ENCODE results near the gene ATP2C1. TPM values are rescaled to one million over a fixed set of nuclear protein-coding genes. Genes with fewer than 3 reads are reported as not detected.
"Not testable (repeated sequence)": the region's sequence is repeated elsewhere in the genome, so short reads cannot be mapped to it uniquely, and the experiment has no call there.

Gene ATP2C1
- total RNA-seq, 3 donors from 2014 or later, result 54.9 to 61.6 (median 56.9) TPM

DNA sequence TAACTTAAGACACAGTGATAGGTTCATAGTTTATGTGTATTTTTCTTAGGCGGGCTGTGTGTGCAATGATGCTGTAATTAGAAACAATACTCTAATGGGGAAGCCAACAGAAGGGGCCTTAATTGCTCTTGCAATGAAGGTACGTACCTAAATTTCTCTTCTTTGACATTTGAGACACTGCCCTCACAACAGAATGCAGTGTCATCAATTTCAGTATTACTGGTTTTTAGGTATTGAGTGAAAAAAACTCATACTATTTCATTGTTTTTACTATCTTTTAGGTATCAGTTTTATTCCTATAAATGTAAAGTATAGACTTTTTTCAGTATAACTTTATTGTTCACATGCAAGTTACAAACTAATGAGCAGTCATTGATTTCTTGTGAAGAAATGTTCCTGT is 73.4 kb downstream of the ATP2C1 start:
- no peaks in the 10 kb centered on the region for H3K36me3 ChIP-seq (ENCODE audit: low read depth)
- TF ChIP-seq, protein P1, sequence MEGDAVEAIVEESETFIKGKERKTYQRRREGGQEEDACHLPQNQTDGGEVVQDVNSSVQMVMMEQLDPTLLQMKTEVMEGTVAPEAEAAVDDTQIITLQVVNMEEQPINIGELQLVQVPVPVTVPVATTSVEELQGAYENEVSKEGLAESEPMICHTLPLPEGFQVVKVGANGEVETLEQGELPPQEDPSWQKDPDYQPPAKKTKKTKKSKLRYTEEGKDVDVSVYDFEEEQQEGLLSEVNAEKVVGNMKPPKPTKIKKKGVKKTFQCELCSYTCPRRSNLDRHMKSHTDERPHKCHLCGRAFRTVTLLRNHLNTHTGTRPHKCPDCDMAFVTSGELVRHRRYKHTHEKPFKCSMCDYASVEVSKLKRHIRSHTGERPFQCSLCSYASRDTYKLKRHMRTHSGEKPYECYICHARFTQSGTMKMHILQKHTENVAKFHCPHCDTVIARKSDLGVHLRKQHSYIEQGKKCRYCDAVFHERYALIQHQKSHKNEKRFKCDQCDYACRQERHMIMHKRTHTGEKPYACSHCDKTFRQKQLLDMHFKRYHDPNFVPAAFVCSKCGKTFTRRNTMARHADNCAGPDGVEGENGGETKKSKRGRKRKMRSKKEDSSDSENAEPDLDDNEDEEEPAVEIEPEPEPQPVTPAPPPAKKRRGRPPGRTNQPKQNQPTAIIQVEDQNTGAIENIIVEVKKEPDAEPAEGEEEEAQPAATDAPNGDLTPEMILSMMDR (IDR thresholded peaks at IDR 0.05), result no peak
- no peaks in the 10 kb centered on the region for H3K9me3 ChIP-seq

DNA sequence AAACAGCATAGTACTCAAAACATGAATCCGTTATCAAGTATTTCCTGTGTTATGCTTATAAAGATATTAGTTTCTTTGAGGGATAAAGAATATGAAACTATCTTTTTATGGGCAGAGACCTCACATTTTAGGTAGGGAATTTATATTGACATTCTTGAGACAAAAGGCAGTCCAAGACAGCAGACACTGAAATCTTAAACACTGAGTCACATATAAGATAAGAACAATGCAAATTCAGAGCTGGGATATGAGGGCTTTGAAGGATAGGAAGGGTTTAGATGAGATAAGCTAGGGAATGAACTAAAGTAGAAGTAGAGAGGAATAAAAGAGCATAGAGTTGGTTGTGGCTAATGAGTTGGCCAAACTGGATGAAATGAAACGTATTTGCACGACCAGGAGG is 74.3 kb downstream of the ATP2C1 start:
- no peak for ATAC-seq
- no peaks in the 10 kb centered on the region for H3K9me3 ChIP-seq
- intact Hi-C loops (cut with DNase I, micrococcal nuclease), result no loop called here
- no peaks in the 10 kb centered on the region for H3K36me3 ChIP-seq (ENCODE audit: low read depth)
- H3K4me1 ChIP-seq (ENCODE audit: low read depth), result no peaks in the 10 kb centered on the region
- DNase-seq, result no peak
- TF ChIP-seq, protein P1 (IDR thresholded peaks at IDR 0.05), result no peak
- H3K4me3 ChIP-seq, result no peak overlapping the region

More for the DNA sequence above, 73.4 kb downstream of the ATP2C1 start:
- H3K4me1 ChIP-seq (ENCODE audit: low read depth), result no peaks in the 10 kb centered on the region
- DNase-seq (no peak), ATAC-seq (no peak)
- no peak overlapping the region for H3K4me3 ChIP-seq
- intact Hi-C loops (cut with DNase I, micrococcal nuclease), result no loop called here

DNA sequence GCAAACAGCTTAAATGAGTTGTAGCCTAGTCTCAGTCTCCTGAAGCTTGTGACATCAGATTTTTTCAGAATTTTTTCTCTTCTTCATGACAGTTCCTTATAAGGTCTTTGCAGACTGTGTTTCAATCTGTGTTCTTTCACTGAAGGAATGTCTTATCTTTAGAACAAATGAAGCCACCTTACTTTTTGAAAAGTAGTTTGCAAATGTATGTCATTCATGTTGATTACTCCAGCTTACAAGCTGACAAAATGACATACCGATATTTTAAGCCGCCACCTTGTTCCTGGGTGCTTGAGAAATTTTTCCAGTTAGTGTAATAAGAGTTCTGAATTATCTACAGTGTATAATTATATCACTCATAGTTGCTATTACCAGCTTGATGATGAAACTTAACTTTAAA is 75.7 kb downstream of the ATP2C1 start:
- Histone ChIP-seq H3K4me3 (no peak overlapping the region), H3K9me3 (no peaks in the 10 kb centered on the region), H3K4me1 (ENCODE audit: low read depth) (no peaks in the 10 kb centered on the region), H3K36me3 (ENCODE audit: low read depth) (no peaks in the 10 kb centered on the region)
- no peak for DNase-seq
- intact Hi-C loops (cut with DNase I, micrococcal nuclease), result no loop called here
- no peak for ATAC-seq
- TF ChIP-seq, protein P1 (IDR thresholded peaks at IDR 0.05), result no peak

DNA sequence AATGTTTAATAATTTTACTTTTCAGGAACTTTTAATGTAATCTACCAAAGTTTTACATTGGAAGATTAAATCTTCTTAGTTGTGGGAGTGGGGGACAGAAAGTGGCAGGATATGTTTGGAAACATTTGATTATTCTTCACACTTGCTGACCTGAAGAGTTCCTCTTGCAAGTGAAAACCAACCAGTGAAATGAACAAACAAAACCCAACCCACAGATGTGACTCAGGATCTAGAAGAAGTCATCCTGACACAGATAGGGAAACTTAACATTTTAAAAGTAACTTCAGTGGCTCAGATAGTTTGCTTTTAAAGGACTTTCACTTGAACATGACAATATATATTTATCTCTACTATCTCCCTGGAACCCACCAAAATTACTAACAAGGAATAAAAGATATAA is 77.3 kb downstream of the ATP2C1 start:
- Histone ChIP-seq H3K36me3 (ENCODE audit: low read depth) (no peaks in the 10 kb centered on the region), H3K9me3 (no peaks in the 10 kb centered on the region), H3K4me3 (no peak overlapping the region), H3K4me1 (ENCODE audit: low read depth) (no peaks in the 10 kb centered on the region)
- intact Hi-C loops (cut with DNase I, micrococcal nuclease), result no loop called here
- TF ChIP-seq, protein P1 (IDR thresholded peaks at IDR 0.05), result no peak
- ATAC-seq, result no peak
- DNase-seq, result no peak

DNA sequence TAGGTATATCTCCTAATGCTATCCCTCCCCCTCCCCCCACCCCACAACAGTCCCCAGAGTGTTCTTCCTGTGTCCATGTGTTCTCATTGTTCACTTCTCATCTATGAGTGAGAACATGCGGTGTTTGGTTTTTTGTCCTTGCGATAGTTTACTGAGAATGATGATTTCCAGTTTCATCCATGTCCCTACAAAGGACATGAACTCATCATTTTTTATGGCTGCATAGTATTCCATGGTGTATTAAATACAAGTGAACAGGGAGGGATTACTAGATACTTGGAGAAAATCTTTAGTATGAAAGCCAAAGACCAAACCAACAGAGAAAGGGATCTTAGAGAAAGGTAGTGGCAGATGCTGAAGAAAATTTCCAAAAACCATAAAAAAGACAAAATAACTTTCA is 78.7 kb downstream of the ATP2C1 start:
- H3K4me3 ChIP-seq; H3K9me3 ChIP-seq; ATAC-seq; intact Hi-C loops (cut with DNase I, micrococcal nuclease); DNase-seq; H3K36me3 ChIP-seq (ENCODE audit: low read depth); H3K4me1 ChIP-seq (ENCODE audit: low read depth): not testable (repeated sequence)

DNA sequence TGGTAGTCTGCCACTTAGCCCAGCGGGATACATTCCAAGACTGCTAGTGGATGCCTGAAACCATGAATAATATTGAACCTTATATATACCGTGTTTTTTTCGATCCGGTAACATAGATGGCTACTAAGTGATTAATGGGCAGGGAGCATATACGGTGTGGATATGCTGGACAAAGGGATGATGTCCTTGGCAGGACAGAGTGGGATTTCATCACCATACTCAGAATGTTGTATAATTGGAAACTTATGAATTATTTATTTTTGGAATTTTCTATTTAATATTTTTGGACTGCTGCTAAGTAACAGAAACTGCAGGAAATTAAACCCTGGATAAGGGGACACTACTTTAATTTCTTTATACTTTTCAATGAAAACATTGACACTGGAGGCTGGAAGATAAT is 79.5 kb downstream of the ATP2C1 start:
- H3K4me3 ChIP-seq, result no peak overlapping the region
- intact Hi-C loops (cut with DNase I, micrococcal nuclease), result no loop called here
- H3K36me3 ChIP-seq (ENCODE audit: low read depth), result no peaks in the 10 kb centered on the region
- ATAC-seq (no peak), DNase-seq (no peak)
- H3K9me3 ChIP-seq, result no peaks in the 10 kb centered on the region
- TF ChIP-seq, protein P1 (IDR thresholded peaks at IDR 0.05), result no peak
- H3K4me1 ChIP-seq (ENCODE audit: low read depth), result no peaks in the 10 kb centered on the region
